K562 (cell line): ENCODE measurements around the gene PKP1. TPM values are rescaled to one million over a fixed set of nuclear protein-coding genes. Genes with fewer than 3 reads are reported as not detected.

Source experiments
- ATAC-seq: fragments of 200-7000 bp; cut with Tn5 transposase; 3 replicates; pipeline ENCODE4 v1.9.1; 2020; ENCODE audit warnings: moderate library complexity
- BruUV-seq: library from RNA; stranded (reverse); fragments of 400-500 nt; replicated peaks from 2 replicates; lab custom pipeline; 2021; lab: Mats Ljungman, UMichigan
- CTCF ChIA-PET: fragments of 300-600 bp; formaldehyde crosslinking; extraction: SDS; loops from one replicate; lab custom pipeline; 2021; ENCODE audit warnings: low intra/inter-chr PET ratio; lab: Yijun Ruan, JAX
- POLR2A ChIA-PET: fragments of 300-600, 350-650 bp; sonication (Branson Sonifier 250); formaldehyde crosslinking; extraction: SDS; loops from one replicate; lab custom pipeline; 2021; ENCODE audit warnings: antibody characterized with exemption, inconsistent platforms; lab: Yijun Ruan, JAX
- DNase-seq, 4 experiments: peaks; one replicate each; pipeline versions ENCODE4 v3.0.0 to v3.0.0-alpha.2; 2011 to 2018; ENCODE audit warnings: low spot score in 3 of 4, mixed read lengths in 3 of 4; ENCODE audit errors: extremely low read depth in 1 of 4
- FAIRE-seq: peaks from 2 replicates; lab custom pipeline; 2011; peaks lifted over from hg19 to GRCh38; lab: Jason Lieb, UNC
- H2AFZ ChIP-seq: 2 replicates; pipeline ENCODE4 v1.6.0; 2011; ENCODE audit warnings: low read depth, low read length, control low read depth, inconsistent platforms
- H3K27ac ChIP-seq: fragments of 200-600 bp; 3 replicates; pipeline ENCODE4 v1.8.0; 2011; ENCODE audit warnings: low read depth, mild to moderate bottlenecking, control low read depth, inconsistent platforms, low read length, moderate library complexity, mixed read lengths; ENCODE audit errors: extremely low read depth
- H3K27me3 ChIP-seq, 2 experiments: fragments of 300-600 bp in 1 of 2; 2 replicates in 1 of 2; 3 replicates in 1 of 2; pipeline versions ENCODE4 v1.6.0 to v1.8.0; 2011; ENCODE audit warnings: inconsistent platforms in 2 of 2, low read length in 2 of 2, mild to moderate bottlenecking in 1 of 2, mixed read lengths in 1 of 2, moderate library complexity in 1 of 2; ENCODE audit not compliant: control insufficient read depth in 2 of 2, insufficient read depth in 2 of 2
- H3K36me3 ChIP-seq: fragments of 300-600 bp; 3 replicates; pipeline ENCODE4 v1.8.0; 2011; ENCODE audit warnings: mild to moderate bottlenecking, low read length, inconsistent platforms; ENCODE audit not compliant: control insufficient read depth, insufficient read depth
- H3K4me1 ChIP-seq, 2 experiments: fragments of 200-600 bp in 1 of 2; replicated peaks in 1 of 2; 2 replicates in 1 of 2; 3 replicates in 1 of 2; pipeline versions ENCODE4 v1.5.1 to v1.8.0; 2011; ENCODE audit warnings: inconsistent platforms in 2 of 2, low read length in 2 of 2, mild to moderate bottlenecking in 1 of 2, mixed read lengths in 1 of 2, moderate library complexity in 1 of 2; ENCODE audit not compliant: control insufficient read depth in 2 of 2, insufficient read depth in 2 of 2
- H3K4me2 ChIP-seq: 2 replicates; pipeline ENCODE4 v1.6.1; 2011; ENCODE audit warnings: low read length, control low read depth, inconsistent platforms, mixed read lengths; ENCODE audit not compliant: insufficient read depth
- H3K4me3 ChIP-seq: fragments of 200-600 bp; sonication (generic), shearing (Covaris generic); 2 replicates; pipeline ENCODE4 v1.5.1; 2016; ENCODE audit warnings: control low read depth, inconsistent platforms
- H3K79me2 ChIP-seq: fragments of 200-600 bp; 3 replicates; pipeline ENCODE4 v1.8.0; 2011; ENCODE audit warnings: low read length, inconsistent platforms; ENCODE audit not compliant: control insufficient read depth, insufficient read depth
- H3K9ac ChIP-seq, 2 experiments: 2 replicates each; pipeline versions ENCODE4 v1.6.0 to v1.6.1; 2011; ENCODE audit warnings: low read depth in 2 of 2, low read length in 2 of 2, control low read depth in 1 of 2, inconsistent platforms in 1 of 2, mild to moderate bottlenecking in 1 of 2, mixed read lengths in 1 of 2; ENCODE audit not compliant: insufficient read depth in 1 of 2
- H3K9me1 ChIP-seq: one replicate; pipeline ENCODE4 v1.6.0; 2011; ENCODE audit warnings: inconsistent platforms, mild to moderate bottlenecking, low read length, moderate library complexity; ENCODE audit not compliant: control insufficient read depth, insufficient read depth
- H3K9me3 ChIP-seq: replicated peaks from 2 replicates; pipeline ENCODE4 v1.5.1; 2011; ENCODE audit warnings: low read depth, low read length, inconsistent platforms; ENCODE audit not compliant: control insufficient read depth, insufficient read depth
- H4K20me1 ChIP-seq: replicated peaks from 2 replicates; pipeline ENCODE4 v1.6.1; 2011; ENCODE audit warnings: low read length, inconsistent platforms, mixed read lengths; ENCODE audit not compliant: control insufficient read depth, insufficient read depth
- AFF1 ChIP-seq, 2 experiments: fragments of 450-650 bp; IDR thresholded peaks; 2 replicates each; pipeline ENCODE4 v1.6.1; 2018; ENCODE audit warnings: mild to moderate bottlenecking in 2 of 2, low read depth in 1 of 2; ENCODE audit not compliant: partially characterized antibody in 2 of 2
- RHOXF2B ChIP-seq: fragments of 250-450 bp; sonication (Bioruptor Pico); conservative IDR thresholded peaks from 2 replicates; pipeline ENCODE4 v1.5.1; 2021
- WGBS: fragments of 100-300 bp; shearing (Covaris generic); methylation state at CpG from one replicate; pipeline ENCODE4 v1.1.6; 2016; ENCODE audit warnings: low coverage, mixed read lengths; ENCODE audit not compliant: insufficient coverage; ENCODE audit errors: missing lambda C conversion rate; 5-methylcytosine and 5-hydroxymethylcytosine counted together
- in situ Hi-C: fragments of 300-500 bp; cut with MboI; formaldehyde crosslinking; loops from 4 replicates; pipeline ENCODE4 v1.15.0; 2018; ENCODE audit warnings: inconsistent platforms, mixed read lengths
- intact Hi-C: fragments of 100-400 bp; cut with micrococcal nuclease; formaldehyde crosslinking; loops from 2 replicates; pipeline ENCODE4 v1.14.2; 2022
- polyA plus RNA-seq, 8 experiments: library from polyadenylated mRNA; depleted of rRNA in 4 of 8; stranded (reverse) in 5 of 8; unstranded in 3 of 8; fragments of >200 nt; fragmentation: Nextera tagmentation in 2 of 8; fragmentation: Illumina TruSeq in 1 of 8; extraction: Ambion mirVana in 2 of 8; extraction: Trizol in 1 of 8; gene quantifications; 2 replicates each; pipeline versions ENCODE4 v1.2.1 to v1.2.3, GENCODE V29; 2011 to 2014; ENCODE audit warnings: inconsistent platforms in 1 of 8, missing spikeins in 1 of 8
- total RNA-seq, 7 experiments: library from RNA; depleted of rRNA in 6 of 7; stranded (reverse); fragments of >200 nt in 6 of 7; fragmentation: Illumina TruSeq in 2 of 7; extraction: Trizol in 2 of 7; gene quantifications; 2 replicates each; pipeline versions ENCODE4 v1.2.1 to v1.2.3, GENCODE V29; 2011 to 2021; ENCODE audit warnings: low replicate concordance in 1 of 7
- TF ChIP-seq, protein P1 (sequence below): sonication (generic); formaldehyde crosslinking; IDR thresholded peaks from 2 replicates; pipeline ENCODE4 v1.8.1; 2023; ENCODE audit warnings: mild to moderate bottlenecking, missing genetic modification reagents

PKP1 gene
- total and polyA plus RNA-seq, 9 of the 15 experiments (the other 6 are each of a cell fraction or from before 2014, with no cell fraction given), result not detected

- ChIA-PET POLR2A (no interaction called here), CTCF (no interaction called here)
- TF ChIP-seq RHOXF2B (CRISPR knock-in tag), result no peak
- TF ChIP-seq AFF1 (IDR thresholded peaks at IDR 0.05; ENCODE audit: low read depth in 1 of 2, partially characterized antibody in 2 of 2), result no peak
- TF ChIP-seq, protein P1, sequence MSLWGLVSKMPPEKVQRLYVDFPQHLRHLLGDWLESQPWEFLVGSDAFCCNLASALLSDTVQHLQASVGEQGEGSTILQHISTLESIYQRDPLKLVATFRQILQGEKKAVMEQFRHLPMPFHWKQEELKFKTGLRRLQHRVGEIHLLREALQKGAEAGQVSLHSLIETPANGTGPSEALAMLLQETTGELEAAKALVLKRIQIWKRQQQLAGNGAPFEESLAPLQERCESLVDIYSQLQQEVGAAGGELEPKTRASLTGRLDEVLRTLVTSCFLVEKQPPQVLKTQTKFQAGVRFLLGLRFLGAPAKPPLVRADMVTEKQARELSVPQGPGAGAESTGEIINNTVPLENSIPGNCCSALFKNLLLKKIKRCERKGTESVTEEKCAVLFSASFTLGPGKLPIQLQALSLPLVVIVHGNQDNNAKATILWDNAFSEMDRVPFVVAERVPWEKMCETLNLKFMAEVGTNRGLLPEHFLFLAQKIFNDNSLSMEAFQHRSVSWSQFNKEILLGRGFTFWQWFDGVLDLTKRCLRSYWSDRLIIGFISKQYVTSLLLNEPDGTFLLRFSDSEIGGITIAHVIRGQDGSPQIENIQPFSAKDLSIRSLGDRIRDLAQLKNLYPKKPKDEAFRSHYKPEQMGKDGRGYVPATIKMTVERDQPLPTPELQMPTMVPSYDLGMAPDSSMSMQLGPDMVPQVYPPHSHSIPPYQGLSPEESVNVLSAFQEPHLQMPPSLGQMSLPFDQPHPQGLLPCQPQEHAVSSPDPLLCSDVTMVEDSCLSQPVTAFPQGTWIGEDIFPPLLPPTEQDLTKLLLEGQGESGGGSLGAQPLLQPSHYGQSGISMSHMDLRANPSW (CRISPR knock-in tag), result no peak
Observed at GRCh38 chr1:201324306-201324705, 41.0 kb downstream of the PKP1 start.

More at GRCh38 chr1:201324306-201324705, 41.0 kb downstream of the PKP1 start:
- intact Hi-C loops, result no loop called here
- DNase-seq, result no peak
- Histone ChIP-seq H2AFZ (no peak overlapping the region), H3K9me1 (no peaks in the 10 kb centered on the region), H3K4me2 (no peak overlapping the region), H3K4me3 (no peak overlapping the region), H3K27ac (no peak overlapping the region), H3K79me2 (no peaks in the 10 kb centered on the region), H4K20me1 (peaks cover 8% of the 10 kb centered on the region; the same call in 1 of the 2 replicates), H3K27me3 (peaks cover 22 to 84% of the 10 kb centered on the region in 2 experiments; a peak in 4 of 5 replicates), H3K36me3 (no peaks in the 10 kb centered on the region), H3K4me1 (no peaks in the 10 kb centered on the region), H3K9ac (no peak overlapping the region), H3K9me3 (no peaks in the 10 kb centered on the region)
- no peak for ATAC-seq
- WGBS, result 0% methylated on average over 4 of the region's 4 CpGs
- FAIRE-seq, result no peak
- in situ Hi-C loops, result no loop called here
- no TSS peak for BruUV-seq
